ENCODE results near the gene CLIP2. TPM values are rescaled to one million over a fixed set of nuclear protein-coding genes. Genes with fewer than 3 reads are reported as not detected.

CLIP2 gene
- total RNA-seq, 1 experiment from 2014 or later = 26.2 TPM

- no TSS peak for BruUV-seq (replicated peaks)
- no peak overlapping the region for H3K4me3 ChIP-seq (ENCODE audit: low read length)
- intact Hi-C loops (cut with micrococcal nuclease) = no loop called here
- H3K9ac ChIP-seq (ENCODE audit: low read length) = no peak overlapping the region
- no peaks in the 10 kb centered on the region for H3F3A ChIP-seq (ENCODE audit: low read length, unreplicated experiment)
- H3K27me3 ChIP-seq (ENCODE audit: low read length) = no peaks in the 10 kb centered on the region
- no peak overlapping the region for H3K4me2 ChIP-seq (ENCODE audit: low read length)
- H3K27ac ChIP-seq (ENCODE audit: low read length) = no peak overlapping the region
- no peak for TF ChIP-seq EZH2 (IDR thresholded peaks at IDR 0.05; ENCODE audit: low read length, unreplicated experiment)
- no peak for TF ChIP-seq CTCF (conservative IDR thresholded peaks at IDR 0.05; ENCODE audit: low read depth, low read length)
- TF ChIP-seq EZH2phosphoT487 (IDR thresholded peaks at IDR 0.05; ENCODE audit: borderline replicate concordance, low read length) = no peak
- H4K20me1 ChIP-seq (ENCODE audit: low read length) = no peaks in the 10 kb centered on the region
- ChIA-PET POLR2A (ENCODE audit: unreplicated experiment) (no interaction called here), CTCF (interaction anchor here (0.6 kb wide), 2 partner anchors 61 to 69 kb away, joined by 4 to 6 read pairs; no protein-coding TSS in a partner anchor)
- no peaks in the 10 kb centered on the region for H3K36me3 ChIP-seq (ENCODE audit: low read depth, low read length)
- no peak overlapping the region for H2AFZ ChIP-seq (ENCODE audit: low read length)
- no peaks in the 10 kb centered on the region for H3K4me1 ChIP-seq (ENCODE audit: insufficient read depth, low read length)
- H3K79me2 ChIP-seq (ENCODE audit: low read length) = no peaks in the 10 kb centered on the region
- no peaks in the 10 kb centered on the region for H3K9me2 ChIP-seq (replicated peaks; ENCODE audit: low read length)
- no peaks in the 10 kb centered on the region for H3K9me3 ChIP-seq (ENCODE audit: low read length)
- ATAC-seq = no peak
- DNase-seq = no peak
Observed at GRCh38 chr7:74405899-74406512, 116.8 kb downstream of the CLIP2 start.

- Histone ChIP-seq H3K27ac (ENCODE audit: low read length) (no peak overlapping the region), H3K79me2 (ENCODE audit: low read length) (no peaks in the 10 kb centered on the region), H3K9ac (ENCODE audit: low read length) (no peak overlapping the region), H3K9me3 (ENCODE audit: low read length) (no peaks in the 10 kb centered on the region), H3F3A (ENCODE audit: low read length, unreplicated experiment) (no peaks in the 10 kb centered on the region), H3K4me3 (ENCODE audit: low read length) (no peak overlapping the region), H3K4me2 (ENCODE audit: low read length) (no peak overlapping the region), H3K27me3 (ENCODE audit: low read length) (no peaks in the 10 kb centered on the region), H3K9me2 (replicated peaks; ENCODE audit: low read length) (no peaks in the 10 kb centered on the region), H3K36me3 (ENCODE audit: low read depth, low read length) (no peaks in the 10 kb centered on the region), H3K4me1 (ENCODE audit: insufficient read depth, low read length) (no peaks in the 10 kb centered on the region), H4K20me1 (ENCODE audit: low read length) (no peaks in the 10 kb centered on the region), H2AFZ (ENCODE audit: low read length) (no peak overlapping the region)
- CTCF ChIA-PET = no interaction called here
- POLR2A ChIA-PET (ENCODE audit: unreplicated experiment) = no interaction called here
- intact Hi-C loops (cut with micrococcal nuclease) = no loop called here
- no peak for TF ChIP-seq EZH2phosphoT487 (IDR thresholded peaks at IDR 0.05; ENCODE audit: borderline replicate concordance, low read length)
- no peak for TF ChIP-seq CTCF (conservative IDR thresholded peaks at IDR 0.05; ENCODE audit: low read depth, low read length)
- TF ChIP-seq EZH2 (IDR thresholded peaks at IDR 0.05; ENCODE audit: low read length, unreplicated experiment) = no peak
- no peak for ATAC-seq
- BruUV-seq (replicated peaks) = no TSS peak
- no peak for DNase-seq
Observed at GRCh38 chr7:74407958-74408357, 118.8 kb downstream of the CLIP2 start.

GRCh38 chr7:74409571-74409970 is 120.4 kb downstream of the CLIP2 start:
- BruUV-seq (replicated peaks) = no TSS peak
- CTCF ChIA-PET = no interaction called here
- no peak for ATAC-seq

More at GRCh38 chr7:74409571-74409970, 120.4 kb downstream of the CLIP2 start:
- Histone ChIP-seq H3K9ac (ENCODE audit: low read length) (no peak overlapping the region), H3K36me3 (ENCODE audit: low read depth, low read length) (no peaks in the 10 kb centered on the region), H3K27ac (ENCODE audit: low read length) (no peak overlapping the region), H3K79me2 (ENCODE audit: low read length) (no peaks in the 10 kb centered on the region), H3F3A (ENCODE audit: low read length, unreplicated experiment) (no peaks in the 10 kb centered on the region), H3K4me2 (ENCODE audit: low read length) (no peak overlapping the region), H3K4me1 (ENCODE audit: insufficient read depth, low read length) (no peaks in the 10 kb centered on the region), H3K9me2 (replicated peaks; ENCODE audit: low read length) (no peaks in the 10 kb centered on the region), H3K4me3 (ENCODE audit: low read length) (no peak overlapping the region), H3K27me3 (ENCODE audit: low read length) (no peaks in the 10 kb centered on the region), H3K9me3 (ENCODE audit: low read length) (no peaks in the 10 kb centered on the region), H4K20me1 (ENCODE audit: low read length) (no peaks in the 10 kb centered on the region), H2AFZ (ENCODE audit: low read length) (no peak overlapping the region)
- no peak for DNase-seq
- intact Hi-C loops (cut with micrococcal nuclease) = no loop called here
- TF ChIP-seq EZH2phosphoT487 (IDR thresholded peaks at IDR 0.05; ENCODE audit: borderline replicate concordance, low read length) = no peak
- TF ChIP-seq EZH2 (IDR thresholded peaks at IDR 0.05; ENCODE audit: low read length, unreplicated experiment) = no peak
- TF ChIP-seq CTCF (conservative IDR thresholded peaks at IDR 0.05; ENCODE audit: low read depth, low read length) = no peak
- POLR2A ChIA-PET (ENCODE audit: unreplicated experiment) = no interaction called here

Data from PC-3 (cell line).